DMS53 (cell line): ENCODE measurements around the gene LALBA.
"Not testable (repeated sequence)": the region's sequence is repeated elsewhere in the genome, so short reads cannot be mapped to it uniquely, and the experiment has no call there.

Source experiments
- DNase-seq: peaks from one replicate; lab custom pipeline; 2025; lab: John Stamatoyannopoulos, UW

Gene LALBA

GRCh38 chr12:48569946-48570345 is at the start of gene LALBA:
LALBA (minus strand) TSS chr12:48570046; CDS start chr12:48570020, 26 bp downstream.
- DNase-seq: no peak

- peak; percentile 93 for DNase-seq
Measured at GRCh38 chr12:48618541-48618940, 48.7 kb upstream of the LALBA start.

GRCh38 chr12:48615681-48616080 is 45.8 kb upstream of the LALBA start:
- DNase-seq: peak; percentile 38

GRCh38 chr12:48613321-48613720 is 43.5 kb upstream of the LALBA start:
- no peak for DNase-seq

- DNase-seq: peak; percentile 69
Measured at GRCh38 chr12:48602192-48602989, 32.5 kb upstream of the LALBA start.

- DNase-seq: peak; percentile 26
Measured at GRCh38 chr12:48601013-48601756, 31.3 kb upstream of the LALBA start.

GRCh38 chr12:48600552-48600951 is 30.7 kb upstream of the LALBA start:
- DNase-seq: no peak

GRCh38 chr12:48592591-48593086 is 22.8 kb upstream of the LALBA start:
- no peak for DNase-seq

- no peak for DNase-seq
Measured at GRCh38 chr12:48586361-48586760, 16.5 kb upstream of the LALBA start.

GRCh38 chr12:48583728-48584127 is 13.9 kb upstream of the LALBA start:
- no peak for DNase-seq

- DNase-seq: no peak
Measured at GRCh38 chr12:48580831-48581230, 11.0 kb upstream of the LALBA start.

GRCh38 chr12:48572326-48572725 is 2.5 kb upstream of the LALBA start:
- DNase-seq: peak; percentile 23

GRCh38 chr12:48567731-48568130 is 2.1 kb downstream of the LALBA start:
- no peak for DNase-seq

GRCh38 chr12:48557919-48558318 is 11.9 kb downstream of the LALBA start:
- no peak for DNase-seq

GRCh38 chr12:48556631-48557030 is 13.2 kb downstream of the LALBA start:
- DNase-seq: no peak

- DNase-seq: peak; percentile 69
Measured at GRCh38 chr12:48553666-48554343, 16.0 kb downstream of the LALBA start.

- not testable (repeated sequence) for DNase-seq
Measured at GRCh38 chr12:48551636-48552035, 18.2 kb downstream of the LALBA start.

GRCh38 chr12:48547012-48547411 is 22.8 kb downstream of the LALBA start:
- DNase-seq: not testable (repeated sequence)

- DNase-seq: no peak
Measured at GRCh38 chr12:48545833-48546469, 23.9 kb downstream of the LALBA start.

- DNase-seq: peak; percentile 88
Measured at GRCh38 chr12:48542300-48542928, 27.4 kb downstream of the LALBA start.

GRCh38 chr12:48536602-48537001 is 33.2 kb downstream of the LALBA start:
- DNase-seq: no peak
